ENCODE data around the gene SLC17A8.

GRCh38 chr12:100422646-100423045 is 65.8 kb downstream of the SLC17A8 start:
- TF ChIP-seq CTCF (IDR thresholded peaks at IDR 0.05; ENCODE audit: poor library complexity, severe bottlenecking) = no peak
- no peak for TF ChIP-seq EZH2 (IDR thresholded peaks at IDR 0.05; ENCODE audit: borderline replicate concordance, insufficient read depth, low read length, poor library complexity, severe bottlenecking)
- no peak for TF ChIP-seq REST (IDR thresholded peaks at IDR 0.05; ENCODE audit: borderline replicate concordance)
- TF ChIP-seq SMC3 (conservative IDR thresholded peaks at IDR 0.05; ENCODE audit: poor library complexity) = no peak
- TF ChIP-seq EP300 (conservative IDR thresholded peaks at IDR 0.05; ENCODE audit: poor library complexity, severe bottlenecking) = no peak
- no peak for TF ChIP-seq POLR2AphosphoS5 (IDR thresholded peaks at IDR 0.05)
- no peak for TF ChIP-seq RAD21 (conservative IDR thresholded peaks at IDR 0.05)
- TF ChIP-seq TAF1 (IDR thresholded peaks at IDR 0.05; ENCODE audit: low read depth) = no peak
